NCI-H2227 treated with DMSO at 0.1 percent for 48 hours (cell line): ENCODE measurements around the gene MRPS15.
"Not testable (repeated sequence)": the region's sequence is repeated elsewhere in the genome, so short reads cannot be mapped to it uniquely, and the experiment has no call there.

Experiments
- DNase-seq: peaks from one replicate; lab custom pipeline; 2025; lab: John Stamatoyannopoulos, UW

MRPS15 gene

DNA sequence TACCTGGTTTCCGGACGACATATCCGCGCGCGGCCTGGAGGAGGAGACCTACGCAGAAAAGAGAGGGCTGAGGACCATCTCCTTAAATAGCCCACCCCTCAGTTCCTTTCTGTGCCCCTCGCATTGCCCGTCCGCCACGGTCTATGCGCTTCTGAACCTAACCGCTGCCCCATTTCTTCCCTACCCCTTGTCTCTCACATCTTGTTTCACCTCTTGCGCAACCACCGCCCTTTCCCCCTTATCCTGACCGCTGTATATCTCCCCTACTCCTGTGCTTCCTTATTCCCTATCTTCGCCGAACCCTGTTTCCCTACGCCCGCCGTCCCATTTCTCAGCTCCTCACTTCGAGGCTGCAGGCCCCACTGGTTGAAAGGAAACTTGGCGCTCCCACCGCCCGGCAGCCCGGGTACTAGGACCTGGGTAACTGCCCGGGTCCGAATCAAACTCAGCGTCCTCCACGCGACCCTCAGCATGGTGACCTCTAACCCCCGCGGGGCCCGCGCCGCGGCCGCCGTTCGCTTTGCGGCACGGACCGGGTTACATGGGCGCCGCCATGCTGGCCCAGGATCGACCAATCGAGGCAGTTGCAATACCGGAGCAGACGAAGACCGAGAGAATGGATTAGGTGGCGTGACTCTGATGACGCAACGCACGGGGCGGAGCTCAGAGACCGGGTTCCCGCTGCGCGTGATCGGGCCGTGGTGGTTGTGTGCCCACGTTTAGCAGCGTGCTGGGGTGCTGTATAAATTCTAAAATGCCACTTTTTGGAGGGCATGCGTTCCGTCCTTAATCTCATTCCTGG lies at the start of gene MRPS15:
MRPS15 (minus strand) TSS at position 582 of the 802 bp plus-strand sequence; CDS start at position 473, 109 bp downstream.
- peak; percentile 95 for DNase-seq

DNA sequence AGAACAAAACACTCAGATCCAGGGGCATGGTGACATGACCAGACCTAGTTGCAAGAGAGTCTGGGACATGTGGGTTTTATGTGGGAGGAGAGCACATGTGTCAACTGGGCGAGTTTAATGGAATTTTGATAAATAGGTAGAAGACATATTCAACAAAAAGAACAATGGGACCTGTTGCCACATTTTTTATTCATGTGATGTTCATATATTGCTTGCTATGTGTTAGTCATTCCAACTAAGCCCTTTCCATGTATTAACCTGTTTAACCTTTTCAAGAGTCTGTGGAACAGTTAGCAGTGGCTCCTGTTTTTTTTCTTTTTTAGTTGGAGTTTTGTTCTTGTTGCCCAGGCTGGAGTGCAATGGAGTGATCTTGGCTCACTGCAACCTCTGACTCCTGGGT lies 48.7 kb upstream of the MRPS15 start:
- DNase-seq, result no peak

GRCh38 chr1:36511804-36512798 lies 47.9 kb upstream of the MRPS15 start:
- DNase-seq, result no peak

- not testable (repeated sequence) for DNase-seq
Measured at GRCh38 chr1:36511220-36511619, 47.0 kb upstream of the MRPS15 start.

GRCh38 chr1:36510418-36510817 lies 46.2 kb upstream of the MRPS15 start:
- DNase-seq, result no peak

DNA sequence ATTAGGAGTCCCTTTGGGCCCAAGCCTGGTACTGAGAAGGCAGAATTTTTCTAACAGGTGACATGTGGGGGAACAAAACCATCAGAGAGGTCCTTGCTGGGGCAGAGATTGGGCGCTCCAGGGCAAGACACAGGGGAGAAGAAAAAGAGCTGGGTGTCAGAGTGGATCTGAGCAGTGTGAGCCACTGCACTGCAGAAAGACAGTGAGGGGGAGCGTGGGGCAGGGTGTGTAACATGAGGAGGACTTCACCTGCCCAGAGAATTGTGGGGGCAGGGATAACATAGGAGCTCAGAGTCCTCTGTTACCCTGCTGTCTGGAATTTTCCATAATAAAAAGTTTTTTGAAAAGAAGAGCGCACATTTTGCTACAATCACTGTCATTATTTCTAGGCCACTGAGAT lies 44.1 kb upstream of the MRPS15 start:
- no peak for DNase-seq

- no peak for DNase-seq
Measured at GRCh38 chr1:36506276-36506920, 42.2 kb upstream of the MRPS15 start.

DNA sequence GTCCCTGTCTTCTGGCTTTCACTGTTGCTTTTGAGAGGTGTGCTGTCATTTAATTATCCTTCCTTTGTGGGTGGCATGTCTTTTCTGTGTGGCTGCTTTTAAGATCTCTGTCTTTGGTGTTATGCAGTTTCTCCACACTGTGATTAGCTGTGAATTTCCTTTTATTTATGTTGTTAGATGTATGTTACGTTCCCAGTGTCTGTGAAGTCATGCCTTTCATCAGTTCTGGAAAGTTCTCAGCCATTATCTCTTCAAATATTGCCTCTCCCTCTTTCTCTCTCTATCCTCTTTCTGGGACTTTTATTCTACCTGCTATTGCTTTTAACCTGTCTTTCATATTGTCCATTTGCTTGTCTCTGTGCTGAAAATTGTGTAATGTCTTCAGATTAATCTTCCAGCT lies 39.5 kb upstream of the MRPS15 start:
- no peak for DNase-seq

- DNase-seq, result no peak
Measured at GRCh38 chr1:36503159-36503558, 39.0 kb upstream of the MRPS15 start.

DNA sequence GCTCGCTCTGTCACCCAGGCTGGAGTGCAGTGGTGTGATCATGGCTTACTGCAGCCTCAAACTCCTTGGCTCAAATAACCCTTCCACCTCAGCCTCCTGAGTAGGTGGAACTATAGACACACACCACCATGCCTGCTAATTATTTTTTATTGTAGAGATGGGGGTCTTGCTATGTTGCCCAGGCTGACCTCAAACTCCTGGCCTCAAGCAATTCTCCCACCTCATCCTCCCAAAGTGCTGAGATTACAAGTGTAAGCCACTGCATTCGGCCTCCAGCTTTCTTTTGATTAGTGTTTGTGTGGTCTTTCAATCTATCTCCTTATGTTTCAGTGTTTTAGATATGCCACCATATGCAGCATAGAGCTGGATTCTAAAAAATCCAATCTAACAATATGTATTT lies 38.4 kb upstream of the MRPS15 start:
- DNase-seq, result no peak

DNA sequence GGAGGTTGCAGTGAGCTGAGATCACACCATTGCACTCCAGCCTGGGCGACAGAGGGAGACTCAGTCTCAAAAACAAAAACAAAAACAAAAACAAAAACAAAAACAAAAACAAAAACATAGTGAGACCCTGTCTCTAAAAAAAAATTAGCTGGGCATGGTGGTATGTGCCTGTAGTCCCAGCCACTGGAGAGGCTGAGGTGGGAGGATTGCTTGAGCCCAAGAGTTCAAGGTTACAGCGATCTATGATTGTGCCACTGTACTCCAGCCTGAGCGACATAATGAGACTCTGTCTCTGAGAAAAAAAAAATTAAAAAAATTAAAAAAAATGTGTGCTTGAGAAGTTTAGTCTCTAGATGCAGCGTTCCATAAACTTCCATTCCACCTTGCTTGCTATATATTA lies 37.7 kb upstream of the MRPS15 start:
- not testable (repeated sequence) for DNase-seq

GRCh38 chr1:36497207-36497606 lies 33.0 kb upstream of the MRPS15 start:
- no peak for DNase-seq

GRCh38 chr1:36494971-36495370 lies 30.8 kb upstream of the MRPS15 start:
- no peak for DNase-seq

- no peak for DNase-seq
Measured at GRCh38 chr1:36493524-36493923, 29.3 kb upstream of the MRPS15 start.

GRCh38 chr1:36492491-36492890 lies 28.3 kb upstream of the MRPS15 start:
- DNase-seq, result no peak

- not testable (repeated sequence) for DNase-seq
Measured at GRCh38 chr1:36489258-36490051, 25.3 kb upstream of the MRPS15 start.

DNA sequence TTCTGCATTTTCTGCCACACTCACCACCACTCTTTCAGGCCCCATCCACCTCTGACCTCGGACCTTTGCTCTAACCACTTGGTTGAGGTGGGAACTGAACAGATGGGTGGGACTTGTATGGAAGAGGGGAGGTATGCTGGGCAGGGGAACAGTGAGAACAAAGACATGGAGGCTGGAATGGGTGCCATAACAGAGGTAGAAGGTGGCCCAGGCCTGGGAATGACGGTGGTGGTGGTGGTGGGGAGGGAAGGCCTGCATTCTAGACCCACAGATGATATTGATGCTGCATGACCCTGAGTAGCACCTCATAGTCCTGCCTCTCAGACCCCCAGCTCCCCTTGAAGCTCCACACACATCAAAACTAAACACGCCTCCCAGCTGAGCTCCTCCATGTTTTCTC lies 23.7 kb upstream of the MRPS15 start:
- no peak for DNase-seq

- DNase-seq, result not testable (repeated sequence)
Measured at GRCh38 chr1:36487336-36487725, 23.1 kb upstream of the MRPS15 start.

DNA sequence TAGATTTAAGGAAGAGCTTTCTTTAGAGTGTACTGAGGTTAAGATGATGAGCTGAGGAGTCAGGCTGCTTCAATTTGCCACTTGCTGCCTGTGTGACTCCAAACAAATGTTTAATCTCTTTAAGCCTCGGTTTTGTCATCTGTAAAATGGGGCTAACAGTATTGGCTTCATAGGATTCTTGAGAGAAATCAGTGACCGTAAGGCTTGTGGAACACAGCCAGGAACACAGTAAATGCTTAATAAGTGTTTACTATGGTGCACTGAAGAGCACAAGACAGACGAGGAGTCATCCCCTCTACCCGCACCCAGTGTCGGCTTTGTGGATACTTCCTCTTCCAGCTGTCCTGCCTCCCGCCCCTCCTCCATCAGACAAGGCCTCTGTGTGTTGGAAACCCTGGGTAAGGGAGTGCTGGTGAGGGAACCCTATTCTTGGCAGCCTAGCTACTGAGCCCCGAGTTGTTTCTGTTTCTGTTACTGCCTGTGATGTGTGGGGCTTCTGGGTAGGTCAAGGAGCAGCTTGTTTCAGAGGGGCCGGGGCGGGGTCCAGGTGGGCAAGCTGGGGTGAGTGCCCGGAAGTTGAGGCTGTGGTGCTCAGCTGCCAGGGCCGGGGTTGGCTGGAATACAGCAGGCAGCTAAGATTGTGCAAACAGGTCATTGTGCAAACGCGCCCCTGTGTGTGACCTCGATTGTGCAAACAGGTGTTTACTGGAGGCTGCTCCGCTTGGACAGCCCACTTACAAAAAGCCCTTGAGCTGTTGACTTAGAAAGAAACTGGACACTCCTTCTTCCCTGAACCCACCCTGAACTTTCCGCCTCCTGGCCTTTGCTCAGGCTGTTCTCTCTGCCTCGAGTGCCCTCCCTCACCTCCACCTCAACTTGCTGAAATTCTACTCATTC lies 22.5 kb upstream of the MRPS15 start:
- DNase-seq, result peak; percentile 10

DNA sequence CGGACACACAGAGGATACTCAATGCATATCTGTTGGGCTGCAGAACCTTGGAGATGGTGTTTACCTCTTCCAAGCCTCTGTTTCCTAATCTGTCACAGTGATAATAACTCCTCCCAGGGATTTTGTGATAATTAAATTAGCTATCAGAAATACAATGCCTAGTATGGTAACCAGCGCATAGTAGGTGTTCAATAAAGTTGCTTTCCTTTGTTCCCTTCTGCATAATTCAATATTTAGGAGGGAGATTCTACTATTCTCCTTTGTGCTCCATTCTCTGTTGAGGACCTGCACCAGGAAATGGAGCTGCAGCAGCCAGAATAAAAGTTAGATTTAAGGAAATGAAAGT lies 21.9 kb upstream of the MRPS15 start:
- no peak for DNase-seq

GRCh38 chr1:36484099-36484498 lies 19.9 kb upstream of the MRPS15 start:
- DNase-seq, result no peak
